WTC11 (cell line): Measurements from ENCODE around the gene PDE11A. TPM values are rescaled to one million over a fixed set of nuclear protein-coding genes. Genes with fewer than 3 reads are reported as not detected.

Experiments used
- ATF3 ChIP-seq: sonication (generic); formaldehyde crosslinking; conservative IDR thresholded peaks from 2 replicates; pipeline ENCODE4 v1.8.1; 2022; ENCODE audit warnings: mild to moderate bottlenecking, missing genetic modification reagents
- CBFB ChIP-seq: sonication (generic); formaldehyde crosslinking; IDR thresholded peaks from 2 replicates; pipeline ENCODE4 v1.8.1; 2022; ENCODE audit warnings: mild to moderate bottlenecking, low read depth, missing genetic modification reagents
- CTCF ChIP-seq: fragments of 200-600 bp; IDR thresholded peaks from 2 replicates; pipeline ENCODE4 v1.8.0; 2022; ENCODE audit warnings: antibody characterized with exemption
- ETV6 ChIP-seq: sonication (generic); formaldehyde crosslinking; IDR thresholded peaks from 2 replicates; pipeline ENCODE4 v1.8.1; 2022; ENCODE audit warnings: mild to moderate bottlenecking, missing genetic modification reagents
- FOXP1 ChIP-seq: sonication (generic); formaldehyde crosslinking; IDR thresholded peaks from 2 replicates; pipeline ENCODE4 v1.8.0; 2022; ENCODE audit warnings: missing genetic modification reagents, mild to moderate bottlenecking, moderate library complexity, borderline replicate concordance
- HMGA2 ChIP-seq: fragments of 250-450 bp; sonication (Bioruptor Pico); IDR thresholded peaks from 2 replicates; pipeline ENCODE4 v1.4.0; 2021; ENCODE audit warnings: mild to moderate bottlenecking, moderate library complexity
- MYBL2 ChIP-seq: sonication (generic); formaldehyde crosslinking; IDR thresholded peaks from 2 replicates; pipeline ENCODE4 v1.8.1; 2023; ENCODE audit warnings: mild to moderate bottlenecking, moderate library complexity, missing genetic modification reagents
- NFYB ChIP-seq: sonication (generic); formaldehyde crosslinking; conservative IDR thresholded peaks from 2 replicates; pipeline ENCODE4 v1.8.0; 2022; ENCODE audit warnings: low read depth, missing genetic modification reagents
- NR2C2 ChIP-seq: sonication (generic); formaldehyde crosslinking; IDR thresholded peaks from 2 replicates; pipeline ENCODE4 v1.8.0; 2022; ENCODE audit warnings: mild to moderate bottlenecking, missing genetic modification reagents
- NR3C1 ChIP-seq: sonication (generic); formaldehyde crosslinking; conservative IDR thresholded peaks from 2 replicates; pipeline ENCODE4 v1.8.1; 2023; ENCODE audit warnings: low read depth, mild to moderate bottlenecking, missing genetic modification reagents
- OVOL2 ChIP-seq: fragments of 250-450 bp; sonication (Bioruptor Pico); IDR thresholded peaks from 2 replicates; pipeline ENCODE4 v1.9.0; 2021; ENCODE audit warnings: mild to moderate bottlenecking, borderline replicate concordance
- SMAD3 ChIP-seq: sonication (generic); formaldehyde crosslinking; IDR thresholded peaks from 2 replicates; pipeline ENCODE4 v1.8.0; 2022; ENCODE audit warnings: missing genetic modification reagents, mild to moderate bottlenecking, borderline replicate concordance
- SOX15 ChIP-seq: fragments of 250-450 bp; sonication (Bioruptor Pico); IDR thresholded peaks from 2 replicates; pipeline ENCODE4 v1.9.0; 2021; ENCODE audit warnings: mild to moderate bottlenecking
- TEAD1 ChIP-seq: sonication (generic); formaldehyde crosslinking; IDR thresholded peaks from 2 replicates; pipeline ENCODE4 v1.8.0; 2022; ENCODE audit warnings: mild to moderate bottlenecking, missing genetic modification reagents
- ZMAT4 ChIP-seq: fragments of 250-450 bp; sonication (Bioruptor Pico); IDR thresholded peaks from 2 replicates; pipeline ENCODE4 v1.9.0; 2021; ENCODE audit warnings: mild to moderate bottlenecking
- ZNF138 ChIP-seq: sonication (generic); formaldehyde crosslinking; conservative IDR thresholded peaks from 2 replicates; pipeline ENCODE4 v1.8.1; 2022; ENCODE audit warnings: mild to moderate bottlenecking, moderate library complexity, missing genetic modification reagents
- ZSCAN18 ChIP-seq: fragments of 250-450 bp; sonication (Bioruptor Pico); IDR thresholded peaks from 2 replicates; pipeline ENCODE4 v2.1.2; 2022; ENCODE audit warnings: mild to moderate bottlenecking, moderate library complexity
- total RNA-seq: library from RNA; stranded (reverse); gene quantifications from 3 replicates; pipeline ENCODE4 v1.2.3, GENCODE V29; 2021
- TF ChIP-seq, protein P1 (sequence below): sonication (generic); formaldehyde crosslinking; IDR thresholded peaks from 2 replicates; pipeline ENCODE4 v1.8.0; 2022; ENCODE audit warnings: missing genetic modification reagents
- TF ChIP-seq, protein P2 (sequence below): sonication (generic); formaldehyde crosslinking; IDR thresholded peaks from 2 replicates; pipeline ENCODE4 v1.8.1; 2023; ENCODE audit warnings: mild to moderate bottlenecking, missing genetic modification reagents
- TF ChIP-seq, protein P3 (sequence below): sonication (generic); formaldehyde crosslinking; IDR thresholded peaks from 2 replicates; pipeline ENCODE4 v1.8.0; 2022; ENCODE audit warnings: mild to moderate bottlenecking, missing genetic modification reagents
- TF ChIP-seq, protein P4 (sequence below): sonication (generic); formaldehyde crosslinking; IDR thresholded peaks from 2 replicates; pipeline ENCODE4 v1.8.0; 2023; ENCODE audit warnings: missing genetic modification reagents
- TF ChIP-seq, protein P5 (sequence below): sonication (generic); formaldehyde crosslinking; IDR thresholded peaks from 2 replicates; pipeline ENCODE4 v1.8.1; 2023; ENCODE audit warnings: mild to moderate bottlenecking, missing genetic modification reagents, borderline replicate concordance

Gene PDE11A
- total RNA-seq, 1 experiment from 2014 or later, result 0.13 TPM

DNA sequence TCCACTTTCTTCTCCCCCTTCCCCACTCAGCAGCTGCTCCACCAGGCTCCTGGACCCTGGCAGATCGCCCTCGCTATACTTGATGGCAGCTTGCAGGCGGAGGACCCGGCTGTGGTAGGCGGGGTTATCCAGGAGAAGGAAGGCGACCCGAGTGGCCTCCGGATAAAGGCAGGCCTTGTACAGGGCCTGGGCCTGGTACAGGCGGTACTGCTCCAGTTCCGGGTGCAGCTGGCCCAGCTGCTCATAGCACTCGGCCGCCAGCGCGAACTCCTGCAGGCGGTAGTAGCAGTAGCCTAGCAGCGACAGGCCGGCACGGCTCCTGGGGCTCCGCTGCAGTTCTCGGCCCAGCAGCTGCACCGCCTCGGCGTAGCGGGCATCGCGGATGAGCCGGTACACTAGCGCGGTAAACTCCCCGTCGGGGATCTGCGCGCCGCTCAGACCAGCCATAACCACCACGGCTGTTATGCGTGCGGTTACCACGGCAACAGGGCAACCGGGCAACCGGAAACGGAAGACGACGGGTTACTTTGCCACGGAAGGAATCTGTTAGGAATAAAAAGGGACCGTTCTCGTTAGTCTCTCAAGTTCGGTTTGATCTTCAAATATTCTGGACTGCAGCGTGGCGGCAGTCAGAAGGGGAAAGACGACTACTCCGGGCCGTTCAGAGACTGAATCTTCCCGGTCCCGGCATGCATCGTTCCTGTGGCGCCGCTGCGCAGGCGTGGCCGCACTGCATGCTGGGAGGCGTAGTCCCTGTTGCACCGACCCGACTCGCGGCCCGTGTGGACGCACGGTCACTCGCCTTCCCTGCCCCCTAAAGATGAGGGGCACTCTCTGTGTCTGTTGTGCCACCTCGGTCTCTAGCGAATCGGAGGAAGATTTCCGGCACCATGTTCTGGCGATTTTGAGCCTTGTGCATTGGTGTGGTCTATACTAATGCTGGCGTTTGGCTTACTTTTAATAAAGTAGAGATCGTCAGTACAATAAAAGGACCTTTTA lies 454.0 kb downstream of the PDE11A start (continued):
- TF ChIP-seq, protein P1, sequence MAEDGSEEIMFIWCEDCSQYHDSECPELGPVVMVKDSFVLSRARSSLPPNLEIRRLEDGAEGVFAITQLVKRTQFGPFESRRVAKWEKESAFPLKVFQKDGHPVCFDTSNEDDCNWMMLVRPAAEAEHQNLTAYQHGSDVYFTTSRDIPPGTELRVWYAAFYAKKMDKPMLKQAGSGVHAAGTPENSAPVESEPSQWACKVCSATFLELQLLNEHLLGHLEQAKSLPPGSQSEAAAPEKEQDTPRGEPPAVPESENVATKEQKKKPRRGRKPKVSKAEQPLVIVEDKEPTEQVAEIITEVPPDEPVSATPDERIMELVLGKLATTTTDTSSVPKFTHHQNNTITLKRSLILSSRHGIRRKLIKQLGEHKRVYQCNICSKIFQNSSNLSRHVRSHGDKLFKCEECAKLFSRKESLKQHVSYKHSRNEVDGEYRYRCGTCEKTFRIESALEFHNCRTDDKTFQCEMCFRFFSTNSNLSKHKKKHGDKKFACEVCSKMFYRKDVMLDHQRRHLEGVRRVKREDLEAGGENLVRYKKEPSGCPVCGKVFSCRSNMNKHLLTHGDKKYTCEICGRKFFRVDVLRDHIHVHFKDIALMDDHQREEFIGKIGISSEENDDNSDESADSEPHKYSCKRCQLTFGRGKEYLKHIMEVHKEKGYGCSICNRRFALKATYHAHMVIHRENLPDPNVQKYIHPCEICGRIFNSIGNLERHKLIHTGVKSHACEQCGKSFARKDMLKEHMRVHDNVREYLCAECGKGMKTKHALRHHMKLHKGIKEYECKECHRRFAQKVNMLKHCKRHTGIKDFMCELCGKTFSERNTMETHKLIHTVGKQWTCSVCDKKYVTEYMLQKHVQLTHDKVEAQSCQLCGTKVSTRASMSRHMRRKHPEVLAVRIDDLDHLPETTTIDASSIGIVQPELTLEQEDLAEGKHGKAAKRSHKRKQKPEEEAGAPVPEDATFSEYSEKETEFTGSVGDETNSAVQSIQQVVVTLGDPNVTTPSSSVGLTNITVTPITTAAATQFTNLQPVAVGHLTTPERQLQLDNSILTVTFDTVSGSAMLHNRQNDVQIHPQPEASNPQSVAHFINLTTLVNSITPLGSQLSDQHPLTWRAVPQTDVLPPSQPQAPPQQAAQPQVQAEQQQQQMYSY (CRISPR knock-in tag), result 0 out of 2 replicates have a peak, but pooled peaks have one; percentile 17
- TF ChIP-seq ZNF138 (CRISPR knock-in tag) (no peak), TEAD1 (CRISPR knock-in tag) (0 out of 2 replicates have a peak, but pooled peaks have one; percentile 32), NR3C1 (CRISPR knock-in tag) (no peak), NR2C2 (peak; percentile 63; the same call in 1 of the 2 replicates), ZSCAN18 (no peak), ATF3 (CRISPR knock-in tag) (no peak), SMAD3 (CRISPR knock-in tag) (peak; percentile 53), OVOL2 (no peak), ZMAT4 (CRISPR knock-in tag) (no peak), ETV6 (CRISPR knock-in tag) (peak; percentile 54; the same call in 1 of the 2 replicates), SOX15 (CRISPR knock-in tag) (no peak), MYBL2 (CRISPR knock-in tag) (0 out of 2 replicates have a peak, but pooled peaks have one; percentile 14), HMGA2 (CRISPR knock-in tag) (no peak), FOXP1 (CRISPR knock-in tag) (peak; percentile 50), CBFB (CRISPR knock-in tag) (no peak), CTCF (no peak), NFYB (CRISPR knock-in tag) (no peak)
- TF ChIP-seq, protein P2, sequence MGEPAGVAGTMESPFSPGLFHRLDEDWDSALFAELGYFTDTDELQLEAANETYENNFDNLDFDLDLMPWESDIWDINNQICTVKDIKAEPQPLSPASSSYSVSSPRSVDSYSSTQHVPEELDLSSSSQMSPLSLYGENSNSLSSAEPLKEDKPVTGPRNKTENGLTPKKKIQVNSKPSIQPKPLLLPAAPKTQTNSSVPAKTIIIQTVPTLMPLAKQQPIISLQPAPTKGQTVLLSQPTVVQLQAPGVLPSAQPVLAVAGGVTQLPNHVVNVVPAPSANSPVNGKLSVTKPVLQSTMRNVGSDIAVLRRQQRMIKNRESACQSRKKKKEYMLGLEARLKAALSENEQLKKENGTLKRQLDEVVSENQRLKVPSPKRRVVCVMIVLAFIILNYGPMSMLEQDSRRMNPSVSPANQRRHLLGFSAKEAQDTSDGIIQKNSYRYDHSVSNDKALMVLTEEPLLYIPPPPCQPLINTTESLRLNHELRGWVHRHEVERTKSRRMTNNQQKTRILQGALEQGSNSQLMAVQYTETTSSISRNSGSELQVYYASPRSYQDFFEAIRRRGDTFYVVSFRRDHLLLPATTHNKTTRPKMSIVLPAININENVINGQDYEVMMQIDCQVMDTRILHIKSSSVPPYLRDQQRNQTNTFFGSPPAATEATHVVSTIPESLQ (CRISPR knock-in tag), result no peak
- TF ChIP-seq, protein P3, sequence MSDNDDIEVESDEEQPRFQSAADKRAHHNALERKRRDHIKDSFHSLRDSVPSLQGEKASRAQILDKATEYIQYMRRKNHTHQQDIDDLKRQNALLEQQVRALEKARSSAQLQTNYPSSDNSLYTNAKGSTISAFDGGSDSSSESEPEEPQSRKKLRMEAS (CRISPR knock-in tag), result peak; percentile 58
- TF ChIP-seq, protein P4, sequence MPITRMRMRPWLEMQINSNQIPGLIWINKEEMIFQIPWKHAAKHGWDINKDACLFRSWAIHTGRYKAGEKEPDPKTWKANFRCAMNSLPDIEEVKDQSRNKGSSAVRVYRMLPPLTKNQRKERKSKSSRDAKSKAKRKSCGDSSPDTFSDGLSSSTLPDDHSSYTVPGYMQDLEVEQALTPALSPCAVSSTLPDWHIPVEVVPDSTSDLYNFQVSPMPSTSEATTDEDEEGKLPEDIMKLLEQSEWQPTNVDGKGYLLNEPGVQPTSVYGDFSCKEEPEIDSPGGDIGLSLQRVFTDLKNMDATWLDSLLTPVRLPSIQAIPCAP, result no peak
- TF ChIP-seq, protein P5, sequence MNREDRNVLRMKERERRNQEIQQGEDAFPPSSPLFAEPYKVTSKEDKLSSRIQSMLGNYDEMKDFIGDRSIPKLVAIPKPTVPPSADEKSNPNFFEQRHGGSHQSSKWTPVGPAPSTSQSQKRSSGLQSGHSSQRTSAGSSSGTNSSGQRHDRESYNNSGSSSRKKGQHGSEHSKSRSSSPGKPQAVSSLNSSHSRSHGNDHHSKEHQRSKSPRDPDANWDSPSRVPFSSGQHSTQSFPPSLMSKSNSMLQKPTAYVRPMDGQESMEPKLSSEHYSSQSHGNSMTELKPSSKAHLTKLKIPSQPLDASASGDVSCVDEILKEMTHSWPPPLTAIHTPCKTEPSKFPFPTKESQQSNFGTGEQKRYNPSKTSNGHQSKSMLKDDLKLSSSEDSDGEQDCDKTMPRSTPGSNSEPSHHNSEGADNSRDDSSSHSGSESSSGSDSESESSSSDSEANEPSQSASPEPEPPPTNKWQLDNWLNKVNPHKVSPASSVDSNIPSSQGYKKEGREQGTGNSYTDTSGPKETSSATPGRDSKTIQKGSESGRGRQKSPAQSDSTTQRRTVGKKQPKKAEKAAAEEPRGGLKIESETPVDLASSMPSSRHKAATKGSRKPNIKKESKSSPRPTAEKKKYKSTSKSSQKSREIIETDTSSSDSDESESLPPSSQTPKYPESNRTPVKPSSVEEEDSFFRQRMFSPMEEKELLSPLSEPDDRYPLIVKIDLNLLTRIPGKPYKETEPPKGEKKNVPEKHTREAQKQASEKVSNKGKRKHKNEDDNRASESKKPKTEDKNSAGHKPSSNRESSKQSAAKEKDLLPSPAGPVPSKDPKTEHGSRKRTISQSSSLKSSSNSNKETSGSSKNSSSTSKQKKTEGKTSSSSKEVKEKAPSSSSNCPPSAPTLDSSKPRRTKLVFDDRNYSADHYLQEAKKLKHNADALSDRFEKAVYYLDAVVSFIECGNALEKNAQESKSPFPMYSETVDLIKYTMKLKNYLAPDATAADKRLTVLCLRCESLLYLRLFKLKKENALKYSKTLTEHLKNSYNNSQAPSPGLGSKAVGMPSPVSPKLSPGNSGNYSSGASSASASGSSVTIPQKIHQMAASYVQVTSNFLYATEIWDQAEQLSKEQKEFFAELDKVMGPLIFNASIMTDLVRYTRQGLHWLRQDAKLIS (CRISPR knock-in tag), result no peak
